SK-N-SH treated with all-trans-retinoic acid at 6 μM for 48 hours (cell line): Measurements from ENCODE around the gene TRPC1.

Experiments
- BACH2 ChIP-seq: fragments of 250-450 bp; sonication (Bioruptor Pico); IDR thresholded peaks from 2 replicates; pipeline ENCODE4 v1.9.0; 2021; ENCODE audit warnings: mild to moderate bottlenecking, borderline replicate concordance
- ESRRG ChIP-seq: fragments of 250-450 bp; sonication (Bioruptor Pico); IDR thresholded peaks from 2 replicates; pipeline ENCODE4 v1.6.1; 2021; ENCODE audit warnings: mild to moderate bottlenecking
- OSR1 ChIP-seq: fragments of 250-450 bp; sonication (Bioruptor Pico); IDR thresholded peaks from 2 replicates; pipeline ENCODE4 v1.8.0; 2022; ENCODE audit warnings: moderate library complexity, mild to moderate bottlenecking, inconsistent platforms
- ZNF70 ChIP-seq: fragments of 450-650 bp; formaldehyde crosslinking; IDR thresholded peaks from 2 replicates; pipeline ENCODE4 v1.5.0; 2020; ENCODE audit warnings: mild to moderate bottlenecking, moderate library complexity
- TF ChIP-seq, protein P1 (sequence below): fragments of 250-450 bp; sonication (Bioruptor Pico); IDR thresholded peaks from 2 replicates; pipeline ENCODE4 v1.8.0; 2020; ENCODE audit warnings: mild to moderate bottlenecking, moderate library complexity, borderline replicate concordance

- TF ChIP-seq, protein P1, sequence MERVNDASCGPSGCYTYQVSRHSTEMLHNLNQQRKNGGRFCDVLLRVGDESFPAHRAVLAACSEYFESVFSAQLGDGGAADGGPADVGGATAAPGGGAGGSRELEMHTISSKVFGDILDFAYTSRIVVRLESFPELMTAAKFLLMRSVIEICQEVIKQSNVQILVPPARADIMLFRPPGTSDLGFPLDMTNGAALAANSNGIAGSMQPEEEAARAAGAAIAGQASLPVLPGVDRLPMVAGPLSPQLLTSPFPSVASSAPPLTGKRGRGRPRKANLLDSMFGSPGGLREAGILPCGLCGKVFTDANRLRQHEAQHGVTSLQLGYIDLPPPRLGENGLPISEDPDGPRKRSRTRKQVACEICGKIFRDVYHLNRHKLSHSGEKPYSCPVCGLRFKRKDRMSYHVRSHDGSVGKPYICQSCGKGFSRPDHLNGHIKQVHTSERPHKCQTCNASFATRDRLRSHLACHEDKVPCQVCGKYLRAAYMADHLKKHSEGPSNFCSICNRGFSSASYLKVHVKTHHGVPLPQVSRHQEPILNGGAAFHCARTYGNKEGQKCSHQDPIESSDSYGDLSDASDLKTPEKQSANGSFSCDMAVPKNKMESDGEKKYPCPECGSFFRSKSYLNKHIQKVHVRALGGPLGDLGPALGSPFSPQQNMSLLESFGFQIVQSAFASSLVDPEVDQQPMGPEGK (CRISPR knock-in tag), result no peak
- TF ChIP-seq ZNF70, result no peak
- no peak for TF ChIP-seq ESRRG (CRISPR knock-in tag)
- TF ChIP-seq BACH2, result no peak
- no peak for TF ChIP-seq OSR1 (CRISPR knock-in tag)
Measured at GRCh38 chr3:142691527-142691926, 32.3 kb upstream of the TRPC1 start.
